ENCODE measurements around the gene SUCNR1. TPM values are rescaled to one million over a fixed set of nuclear protein-coding genes. Genes with fewer than 3 reads are reported as not detected.
"Not testable (repeated sequence)": the region's sequence is repeated elsewhere in the genome, so short reads cannot be mapped to it uniquely, and the experiment has no call there.

The SUCNR1 gene
- total RNA-seq, 1 experiment from 2014 or later = 0.07 TPM

DNA sequence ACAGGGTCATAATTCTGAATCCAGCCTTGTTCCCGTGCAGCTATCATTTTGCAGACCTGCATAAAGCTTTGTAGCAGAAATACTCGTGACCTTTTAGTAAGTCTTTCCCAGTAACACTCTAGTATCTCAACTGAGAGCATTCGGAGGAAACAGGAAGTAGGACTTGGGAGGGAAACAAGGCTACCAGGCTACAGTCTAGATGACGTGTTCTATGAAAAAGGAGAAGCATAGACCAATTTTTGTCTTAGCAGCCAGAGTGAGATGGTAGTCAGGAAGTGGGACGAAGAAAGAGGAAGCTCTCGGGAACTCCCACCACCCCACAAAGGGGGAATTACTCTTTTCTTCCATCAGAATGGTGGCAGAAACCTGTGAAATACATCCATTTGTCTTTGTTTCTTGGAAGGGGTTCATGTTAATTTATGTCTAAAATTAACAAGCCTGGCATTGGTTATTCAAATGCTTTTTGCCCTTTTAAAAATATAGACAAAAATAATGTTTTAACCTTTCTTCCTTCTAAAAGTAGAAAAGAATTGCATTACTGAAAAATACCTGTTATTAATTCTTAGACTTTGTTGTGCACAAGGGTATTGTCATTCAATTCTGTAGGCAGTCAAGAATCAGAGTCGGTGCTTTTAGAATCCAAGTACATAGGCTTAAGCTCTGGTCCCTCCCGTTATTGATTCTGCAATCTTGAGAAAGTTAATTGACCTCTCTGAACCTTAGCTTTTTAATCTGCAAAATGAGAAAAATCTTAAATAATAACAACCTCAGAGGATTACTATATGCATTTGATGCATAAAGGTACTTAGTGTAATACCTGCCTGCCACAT, 1.6 kb upstream of the SUCNR1 start:
- no peak for DNase-seq
- no TSS peak for BruUV-seq (replicated peaks)
- CTCF ChIA-PET = no interaction called here

DNA sequence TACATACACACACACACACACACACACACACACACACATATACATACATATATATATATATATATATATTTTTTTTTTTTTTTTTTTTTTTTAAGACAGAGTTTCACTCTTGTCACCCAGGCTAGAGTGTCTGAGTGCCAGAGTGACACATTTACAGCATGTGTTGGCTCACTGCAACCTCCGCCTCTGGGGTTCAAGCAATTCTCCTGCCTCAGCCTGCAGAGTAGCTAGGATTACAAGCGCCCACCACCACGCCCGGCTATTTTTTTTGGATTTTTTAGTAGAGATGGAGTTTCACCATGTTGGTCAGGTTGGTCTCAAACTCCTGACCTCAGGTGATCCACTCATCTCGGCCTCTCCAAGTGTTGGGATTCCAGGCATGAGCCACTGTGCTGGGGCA, 636 bp downstream of the SUCNR1 start:
- intact Hi-C loops (cut with micrococcal nuclease; ENCODE audit: unreplicated experiment) = not testable (repeated sequence)
- CTCF ChIA-PET = interaction anchor here (1.2 kb wide), 1 partner anchor 10 kb away, joined by 4 read pairs; no protein-coding TSS in a partner anchor

More for the DNA sequence above, 1.6 kb upstream of the SUCNR1 start:
- peaks cover 15% of the 10 kb centered on the region for H3K4me1 Mint-ChIP-seq (ENCODE audit: low read depth, unreplicated experiment)
- H3K4me3 Mint-ChIP-seq (ENCODE audit: low read depth, unreplicated experiment) = no peak overlapping the region
- H3K27ac Mint-ChIP-seq (ENCODE audit: unreplicated experiment) = no peak overlapping the region
- intact Hi-C loops (cut with micrococcal nuclease; ENCODE audit: unreplicated experiment) = no loop called here
- no peaks in the 10 kb centered on the region for H3K27me3 Mint-ChIP-seq (ENCODE audit: unreplicated experiment)
- TF ChIP-seq, protein P1, sequence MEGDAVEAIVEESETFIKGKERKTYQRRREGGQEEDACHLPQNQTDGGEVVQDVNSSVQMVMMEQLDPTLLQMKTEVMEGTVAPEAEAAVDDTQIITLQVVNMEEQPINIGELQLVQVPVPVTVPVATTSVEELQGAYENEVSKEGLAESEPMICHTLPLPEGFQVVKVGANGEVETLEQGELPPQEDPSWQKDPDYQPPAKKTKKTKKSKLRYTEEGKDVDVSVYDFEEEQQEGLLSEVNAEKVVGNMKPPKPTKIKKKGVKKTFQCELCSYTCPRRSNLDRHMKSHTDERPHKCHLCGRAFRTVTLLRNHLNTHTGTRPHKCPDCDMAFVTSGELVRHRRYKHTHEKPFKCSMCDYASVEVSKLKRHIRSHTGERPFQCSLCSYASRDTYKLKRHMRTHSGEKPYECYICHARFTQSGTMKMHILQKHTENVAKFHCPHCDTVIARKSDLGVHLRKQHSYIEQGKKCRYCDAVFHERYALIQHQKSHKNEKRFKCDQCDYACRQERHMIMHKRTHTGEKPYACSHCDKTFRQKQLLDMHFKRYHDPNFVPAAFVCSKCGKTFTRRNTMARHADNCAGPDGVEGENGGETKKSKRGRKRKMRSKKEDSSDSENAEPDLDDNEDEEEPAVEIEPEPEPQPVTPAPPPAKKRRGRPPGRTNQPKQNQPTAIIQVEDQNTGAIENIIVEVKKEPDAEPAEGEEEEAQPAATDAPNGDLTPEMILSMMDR (IDR thresholded peaks at IDR 0.05; ENCODE audit: unreplicated experiment) = no peak
- no peaks in the 10 kb centered on the region for H3K36me3 Mint-ChIP-seq (ENCODE audit: insufficient read depth, unreplicated experiment)
- no peaks in the 10 kb centered on the region for H3K9me3 Mint-ChIP-seq (ENCODE audit: low read depth, unreplicated experiment)

GRCh38 chr3:151875759-151876158, 2.3 kb downstream of the SUCNR1 start:
- intact Hi-C loops (cut with micrococcal nuclease; ENCODE audit: unreplicated experiment) = no loop called here
- Mint-ChIP-seq H3K4me3 (ENCODE audit: low read depth, unreplicated experiment) (peak overlapping the region; percentile 28), H3K9me3 (ENCODE audit: low read depth, unreplicated experiment) (no peaks in the 10 kb centered on the region), H3K36me3 (ENCODE audit: insufficient read depth, unreplicated experiment) (no peaks in the 10 kb centered on the region), H3K27ac (ENCODE audit: unreplicated experiment) (peak overlapping the region; percentile 76), H3K27me3 (ENCODE audit: unreplicated experiment) (no peaks in the 10 kb centered on the region), H3K4me1 (ENCODE audit: low read depth, unreplicated experiment) (peaks cover 22% of the 10 kb centered on the region)
- no TSS peak for BruUV-seq (replicated peaks)
- peak; percentile 47 for DNase-seq
- TF ChIP-seq, protein P1 (IDR thresholded peaks at IDR 0.05; ENCODE audit: unreplicated experiment) = no peak
- CTCF ChIA-PET = interaction anchor here (0.8 to 1.4 kb wide), 4 partner anchors 10 to 444 kb away, joined by 3 to 5 read pairs (median 4); no protein-coding TSS in a partner anchor

More for the DNA sequence above, 636 bp downstream of the SUCNR1 start:
- peaks cover 12% of the 10 kb centered on the region for H3K4me1 Mint-ChIP-seq (ENCODE audit: low read depth, unreplicated experiment)
- H3K27me3 Mint-ChIP-seq (ENCODE audit: unreplicated experiment); H3K27ac Mint-ChIP-seq (ENCODE audit: unreplicated experiment); H3K9me3 Mint-ChIP-seq (ENCODE audit: low read depth, unreplicated experiment); BruUV-seq (replicated peaks); DNase-seq; H3K4me3 Mint-ChIP-seq (ENCODE audit: low read depth, unreplicated experiment); H3K36me3 Mint-ChIP-seq (ENCODE audit: insufficient read depth, unreplicated experiment): not testable (repeated sequence)

DNA sequence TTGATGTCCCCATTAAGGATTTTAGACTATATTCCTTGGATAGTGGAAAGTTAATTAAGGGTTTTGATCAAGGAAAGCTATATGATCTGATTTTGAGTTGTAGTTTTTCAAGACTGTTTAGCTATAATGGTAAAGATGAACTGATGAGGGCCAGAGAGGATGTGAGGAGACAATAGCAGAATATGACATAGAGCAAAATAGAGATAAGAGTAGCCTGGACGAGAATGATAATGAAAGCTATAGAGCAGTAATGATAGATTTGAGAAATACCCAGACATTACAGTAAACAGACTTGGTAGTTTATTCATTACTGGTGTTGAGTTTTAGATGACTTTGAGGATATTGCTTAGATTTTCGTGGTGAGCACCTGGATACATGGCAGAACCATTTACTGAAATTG, 3.8 kb downstream of the SUCNR1 start:
- H3K27ac Mint-ChIP-seq (ENCODE audit: unreplicated experiment) = no peak overlapping the region
- TF ChIP-seq, protein P1 (IDR thresholded peaks at IDR 0.05; ENCODE audit: unreplicated experiment) = no peak
- H3K27me3 Mint-ChIP-seq (ENCODE audit: unreplicated experiment) = no peaks in the 10 kb centered on the region
- peaks cover 22% of the 10 kb centered on the region for H3K4me1 Mint-ChIP-seq (ENCODE audit: low read depth, unreplicated experiment)
- no peaks in the 10 kb centered on the region for H3K9me3 Mint-ChIP-seq (ENCODE audit: low read depth, unreplicated experiment)
- no TSS peak for BruUV-seq (replicated peaks)
- no peaks in the 10 kb centered on the region for H3K36me3 Mint-ChIP-seq (ENCODE audit: insufficient read depth, unreplicated experiment)
- H3K4me3 Mint-ChIP-seq (ENCODE audit: low read depth, unreplicated experiment) = no peak overlapping the region
- no peak for DNase-seq
- CTCF ChIA-PET = no interaction called here
- intact Hi-C loops (cut with micrococcal nuclease; ENCODE audit: unreplicated experiment) = no loop called here

GRCh38 chr3:151878465-151878864, 5.0 kb downstream of the SUCNR1 start:
- intact Hi-C loops (cut with micrococcal nuclease; ENCODE audit: unreplicated experiment) = no loop called here
- H3K4me3 Mint-ChIP-seq (ENCODE audit: low read depth, unreplicated experiment) = no peak overlapping the region
- no peaks in the 10 kb centered on the region for H3K27me3 Mint-ChIP-seq (ENCODE audit: unreplicated experiment)
- no peaks in the 10 kb centered on the region for H3K36me3 Mint-ChIP-seq (ENCODE audit: insufficient read depth, unreplicated experiment)
- TF ChIP-seq, protein P1 (IDR thresholded peaks at IDR 0.05; ENCODE audit: unreplicated experiment) = no peak
- BruUV-seq (replicated peaks) = no TSS peak
- peaks cover 22% of the 10 kb centered on the region for H3K4me1 Mint-ChIP-seq (ENCODE audit: low read depth, unreplicated experiment)
- DNase-seq = no peak
- no peak overlapping the region for H3K27ac Mint-ChIP-seq (ENCODE audit: unreplicated experiment)
- no peaks in the 10 kb centered on the region for H3K9me3 Mint-ChIP-seq (ENCODE audit: low read depth, unreplicated experiment)
- CTCF ChIA-PET = no interaction called here

Measured in Calu3 (cell line).